GM12874 (cell line): ENCODE data around the gene SLC38A3.

ENCODE experiments used
- CTCF ChIP-seq: IDR thresholded peaks from 2 replicates; pipeline ENCODE4 v1.5.1; 2011; ENCODE audit warnings: low read depth, mild to moderate bottlenecking, control low read depth, low read length, moderate library complexity; ENCODE audit not compliant: insufficient read depth

The SLC38A3 gene

GRCh38 chr3:50169858-50170257 is 35.2 kb upstream of the SLC38A3 start:
- no peak for TF ChIP-seq CTCF

DNA sequence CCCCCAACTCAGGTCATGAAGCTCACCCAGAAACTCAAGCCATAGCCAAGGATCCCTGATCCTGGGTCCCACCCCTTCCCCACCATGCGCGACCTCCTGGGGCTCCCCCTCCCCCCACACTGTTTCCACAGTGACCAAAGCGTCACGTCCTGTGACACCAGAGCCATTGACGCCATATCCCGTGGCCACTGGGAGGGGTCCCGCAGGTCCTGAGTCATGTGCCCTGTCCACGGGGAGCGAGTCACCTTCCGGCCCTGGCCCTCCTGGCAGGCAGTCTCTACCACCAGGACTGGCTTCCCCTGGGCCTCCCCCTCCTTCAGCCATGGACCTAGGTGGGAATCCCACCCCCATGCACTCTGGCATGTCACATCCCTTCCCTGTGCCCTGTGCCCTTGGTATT is 34.4 kb upstream of the SLC38A3 start:
- no peak for TF ChIP-seq CTCF

DNA sequence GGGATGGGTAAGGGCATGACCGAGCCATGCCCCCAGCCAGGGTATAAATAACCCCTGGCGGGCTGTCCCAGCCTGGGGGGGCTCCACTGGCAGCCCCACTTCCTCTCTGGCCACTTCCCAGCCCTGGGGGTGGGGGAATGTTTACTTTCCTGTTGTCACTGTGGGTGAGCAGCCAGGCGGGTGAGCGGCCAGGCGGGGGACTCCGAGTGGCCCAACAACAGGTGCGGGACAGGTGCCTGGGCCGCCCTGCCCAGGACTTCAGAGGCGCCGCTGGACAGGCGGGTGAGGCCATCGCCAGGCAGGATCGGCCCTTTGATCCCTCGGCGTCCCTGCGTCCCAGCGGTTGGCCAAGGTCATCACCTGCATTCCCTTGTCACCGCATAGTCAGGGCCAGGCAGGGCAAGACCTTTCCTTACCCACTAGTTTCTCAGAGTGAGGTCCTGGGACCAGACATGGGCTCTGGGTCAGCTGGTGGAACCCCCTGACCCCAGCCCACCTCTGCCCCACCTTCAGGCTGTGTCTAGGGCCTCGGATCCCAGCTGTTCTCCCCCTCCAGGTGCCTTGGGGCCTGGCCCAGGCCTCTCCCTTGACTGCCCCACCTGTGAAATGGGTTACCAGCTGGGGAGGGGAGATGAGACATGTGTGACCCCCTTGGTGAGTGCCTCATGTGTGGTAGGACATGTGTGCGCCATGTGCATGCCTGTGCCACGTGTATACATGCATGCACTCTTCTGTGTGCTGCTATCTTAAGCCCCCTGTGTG is 33.4 kb upstream of the SLC38A3 start:
- TF ChIP-seq CTCF: no peak

GRCh38 chr3:50172626-50173220 is 32.3 kb upstream of the SLC38A3 start:
- no peak for TF ChIP-seq CTCF

GRCh38 chr3:50173685-50174516 is 31.2 kb upstream of the SLC38A3 start:
- TF ChIP-seq CTCF: no peak

DNA sequence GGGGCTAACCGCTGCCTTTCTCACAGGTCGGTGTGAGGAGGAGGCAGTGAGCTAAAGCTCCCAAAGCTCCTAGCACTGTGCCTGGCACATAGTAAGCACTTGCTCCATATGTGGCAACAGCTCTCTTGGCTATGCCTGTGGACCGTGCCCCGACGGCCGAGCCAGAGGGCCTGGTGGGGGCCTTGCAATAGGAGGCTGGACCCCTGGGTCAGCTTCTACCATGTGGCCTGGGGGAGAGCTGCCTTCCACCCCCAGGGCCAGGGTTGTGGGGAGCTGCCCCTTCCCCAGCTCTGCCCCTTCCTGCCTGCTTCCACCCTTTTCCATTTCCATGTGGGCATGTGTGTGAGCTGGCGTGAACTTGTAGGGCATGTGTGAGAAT is 30.6 kb upstream of the SLC38A3 start:
- TF ChIP-seq CTCF: no peak

DNA sequence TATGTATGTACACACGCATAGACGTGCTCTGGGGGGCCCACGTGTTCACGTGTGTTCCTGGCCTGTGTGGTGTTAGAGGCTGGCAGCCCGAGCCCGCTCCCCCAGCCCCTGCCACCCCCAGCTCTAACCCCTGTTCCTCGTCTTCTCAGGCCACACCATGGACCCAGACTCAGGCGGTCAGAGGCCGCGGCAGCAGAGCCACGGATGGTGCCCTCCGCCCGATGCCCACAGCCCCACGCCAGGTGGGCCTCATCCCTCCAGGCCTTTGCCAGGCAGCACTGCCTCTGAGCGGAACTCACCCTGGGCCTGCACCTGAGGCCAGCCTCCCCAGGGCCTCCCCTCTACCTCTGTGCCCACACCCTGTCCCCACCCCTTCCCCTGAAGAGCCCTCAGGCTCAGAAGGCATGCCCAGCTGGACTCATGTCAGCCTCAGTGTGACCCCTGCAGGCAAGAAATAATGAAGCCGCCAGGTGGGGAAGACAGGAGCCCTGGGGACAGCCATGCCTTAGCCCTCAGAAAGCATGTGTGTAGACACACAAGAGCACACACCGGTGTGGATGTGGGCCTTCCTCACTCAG is 30.0 kb upstream of the SLC38A3 start:
- no peak for TF ChIP-seq CTCF
